Calu3 (cell line): ENCODE measurements around the gene TMA7B. TPM values are rescaled to one million over a fixed set of nuclear protein-coding genes. Genes with fewer than 3 reads are reported as not detected.

Experiments
- BruUV-seq: library from RNA; stranded (reverse); fragments of 400-500 nt; replicated peaks from 2 replicates; lab custom pipeline; 2021; lab: Mats Ljungman, UMichigan
- CTCF ChIA-PET: fragments of 300-600 bp; sonication (Branson Sonifier 250); formaldehyde crosslinking; loops from one replicate; lab custom pipeline; 2022; ENCODE audit warnings: antibody characterized with exemption; lab: Charles Lee
- DNase-seq: peaks from one replicate; pipeline ENCODE4 v3.0.0; 2022
- H3K27ac Mint-ChIP-seq: one replicate; pipeline ENCODE4 v1.8.0; 2022; ENCODE audit warnings: mixed read lengths; ENCODE audit not compliant: unreplicated experiment
- H3K27me3 Mint-ChIP-seq: one replicate; pipeline ENCODE4 v1.8.0; 2022; ENCODE audit warnings: mixed read lengths; ENCODE audit not compliant: unreplicated experiment
- H3K36me3 Mint-ChIP-seq: one replicate; pipeline ENCODE4 v1.8.0; 2022; ENCODE audit warnings: mild to moderate bottlenecking, moderate library complexity, mixed read lengths; ENCODE audit not compliant: insufficient read depth, unreplicated experiment
- H3K4me1 Mint-ChIP-seq: one replicate; pipeline ENCODE4 v1.8.0; 2022; ENCODE audit warnings: mild to moderate bottlenecking, low read depth, mixed read lengths; ENCODE audit not compliant: unreplicated experiment
- H3K4me3 Mint-ChIP-seq: one replicate; pipeline ENCODE4 v1.8.0; 2022; ENCODE audit warnings: mild to moderate bottlenecking, low read depth, moderate library complexity, mixed read lengths; ENCODE audit not compliant: unreplicated experiment
- H3K9me3 Mint-ChIP-seq: one replicate; pipeline ENCODE4 v1.8.0; 2022; ENCODE audit warnings: low read depth, mixed read lengths; ENCODE audit not compliant: unreplicated experiment
- intact Hi-C: fragments of 100-400 bp; cut with micrococcal nuclease; formaldehyde crosslinking; loops from one replicate; pipeline ENCODE4 v1.10.0; 2022; ENCODE audit not compliant: unreplicated experiment
- total RNA-seq: library from RNA; stranded (reverse); gene quantifications from 2 replicates; pipeline ENCODE4 v1.2.3, GENCODE V29; 2022
- TF ChIP-seq, protein P1 (sequence below): fragments of 200-600 bp; IDR thresholded peaks from one replicate; pipeline ENCODE4 v1.8.0; 2022; ENCODE audit warnings: antibody characterized with exemption; ENCODE audit not compliant: unreplicated experiment

TMA7B gene
- total RNA-seq, 1 experiment from 2014 or later = not detected

DNA sequence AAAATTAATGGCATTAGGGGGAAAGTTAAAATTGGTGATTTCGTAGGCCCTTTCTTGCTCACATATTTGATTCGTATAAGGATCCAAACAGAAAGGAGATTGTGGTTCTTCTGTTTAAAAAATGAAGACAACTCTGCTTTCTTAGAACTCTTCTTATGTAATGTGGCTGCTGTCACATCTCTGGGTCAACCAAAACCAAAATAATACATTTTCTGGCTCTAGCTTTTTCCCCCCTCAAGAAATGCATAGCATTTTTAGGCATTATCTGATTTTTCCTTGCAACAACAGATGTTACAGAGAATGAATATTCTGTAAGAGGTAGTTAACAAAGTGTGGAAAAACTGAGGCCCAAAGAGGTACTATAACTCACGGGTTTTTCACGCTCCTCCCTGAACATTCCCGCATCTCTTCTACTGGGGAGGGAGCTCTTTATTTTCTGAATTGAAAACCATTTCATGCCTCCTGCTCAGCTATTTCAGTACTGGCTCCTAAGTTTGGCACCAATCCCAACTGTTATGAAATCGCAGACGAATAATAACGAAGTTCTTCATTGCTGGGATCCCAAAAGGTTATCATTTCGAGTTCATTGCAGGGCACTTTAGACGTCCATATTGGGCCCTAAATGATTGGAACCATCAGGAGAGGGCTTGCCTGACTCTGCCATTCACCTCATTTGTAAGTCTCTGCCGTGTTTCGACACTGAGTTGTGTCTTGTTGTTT is 42.3 kb upstream of the TMA7B start:
- BruUV-seq = no TSS peak
- Mint-ChIP-seq H3K4me3 (no peak overlapping the region), H3K4me1 (no peaks in the 10 kb centered on the region), H3K27me3 (peaks cover 92% of the 10 kb centered on the region), H3K27ac (no peak overlapping the region), H3K9me3 (no peaks in the 10 kb centered on the region), H3K36me3 (no peaks in the 10 kb centered on the region)
- TF ChIP-seq, protein P1, sequence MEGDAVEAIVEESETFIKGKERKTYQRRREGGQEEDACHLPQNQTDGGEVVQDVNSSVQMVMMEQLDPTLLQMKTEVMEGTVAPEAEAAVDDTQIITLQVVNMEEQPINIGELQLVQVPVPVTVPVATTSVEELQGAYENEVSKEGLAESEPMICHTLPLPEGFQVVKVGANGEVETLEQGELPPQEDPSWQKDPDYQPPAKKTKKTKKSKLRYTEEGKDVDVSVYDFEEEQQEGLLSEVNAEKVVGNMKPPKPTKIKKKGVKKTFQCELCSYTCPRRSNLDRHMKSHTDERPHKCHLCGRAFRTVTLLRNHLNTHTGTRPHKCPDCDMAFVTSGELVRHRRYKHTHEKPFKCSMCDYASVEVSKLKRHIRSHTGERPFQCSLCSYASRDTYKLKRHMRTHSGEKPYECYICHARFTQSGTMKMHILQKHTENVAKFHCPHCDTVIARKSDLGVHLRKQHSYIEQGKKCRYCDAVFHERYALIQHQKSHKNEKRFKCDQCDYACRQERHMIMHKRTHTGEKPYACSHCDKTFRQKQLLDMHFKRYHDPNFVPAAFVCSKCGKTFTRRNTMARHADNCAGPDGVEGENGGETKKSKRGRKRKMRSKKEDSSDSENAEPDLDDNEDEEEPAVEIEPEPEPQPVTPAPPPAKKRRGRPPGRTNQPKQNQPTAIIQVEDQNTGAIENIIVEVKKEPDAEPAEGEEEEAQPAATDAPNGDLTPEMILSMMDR = no peak
- intact Hi-C loops = no loop called here
- CTCF ChIA-PET = interaction anchor here (0.6 kb wide), 1 partner anchor 156 kb away, joined by 3 read pairs; no protein-coding TSS in a partner anchor
- no peak for DNase-seq

DNA sequence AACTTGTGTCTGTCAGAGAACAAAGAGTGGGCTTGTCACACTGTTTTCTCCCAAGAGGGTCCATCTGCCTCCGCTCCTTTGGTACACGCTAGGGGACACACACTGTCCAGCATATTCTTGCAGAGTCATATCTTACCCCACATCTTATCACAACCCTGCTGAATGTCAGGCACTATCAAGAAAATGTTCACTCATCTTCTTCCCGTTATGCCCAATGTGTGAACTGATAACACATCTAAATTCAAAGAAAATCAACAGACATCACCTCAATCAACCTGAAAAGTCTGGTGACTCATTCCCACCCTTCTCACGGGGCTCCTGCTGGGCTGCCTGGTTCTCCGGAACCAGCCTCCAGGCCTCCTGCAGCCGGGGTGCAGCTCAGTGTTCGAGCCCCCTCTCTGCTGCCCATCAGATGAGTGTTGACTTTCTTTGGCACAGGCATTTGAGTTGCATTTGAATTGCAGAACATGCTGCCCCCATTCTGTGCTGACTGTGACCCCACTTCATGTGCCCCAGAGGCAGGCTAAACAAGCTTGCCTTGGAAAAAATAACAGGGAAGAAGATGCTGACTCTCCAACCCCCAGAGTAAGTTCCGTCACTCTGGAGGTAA is 40.0 kb upstream of the TMA7B start:
- TF ChIP-seq, protein P1 = no peak
- no TSS peak for BruUV-seq
- Mint-ChIP-seq H3K27me3 (peaks cover 91% of the 10 kb centered on the region), H3K9me3 (no peaks in the 10 kb centered on the region), H3K27ac (no peak overlapping the region), H3K36me3 (no peaks in the 10 kb centered on the region), H3K4me3 (no peak overlapping the region), H3K4me1 (no peaks in the 10 kb centered on the region)
- intact Hi-C loops = no loop called here
- CTCF ChIA-PET = no interaction called here
- DNase-seq = no peak

DNA sequence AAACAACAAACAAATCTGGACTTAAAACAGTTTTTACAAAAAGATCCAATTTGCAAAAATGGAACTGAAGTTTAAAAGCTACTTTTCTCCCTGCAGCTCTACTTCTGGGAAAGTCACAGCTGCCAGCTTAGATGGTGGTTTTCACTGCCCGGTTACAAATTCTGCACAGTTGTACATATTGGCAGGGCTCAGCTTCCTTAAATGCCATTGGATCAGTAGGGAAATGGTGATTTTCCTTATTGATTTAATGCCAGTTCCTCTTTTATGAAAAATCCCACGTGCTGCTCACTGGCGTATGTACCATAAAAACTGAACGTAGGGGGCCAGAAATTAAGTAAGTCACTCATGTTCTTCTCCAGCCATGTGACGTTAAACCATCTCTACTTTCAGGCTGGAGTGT is 36.5 kb upstream of the TMA7B start:
- Mint-ChIP-seq H3K36me3 (no peaks in the 10 kb centered on the region), H3K4me1 (no peaks in the 10 kb centered on the region), H3K27me3 (peaks cover 73% of the 10 kb centered on the region), H3K27ac (no peak overlapping the region), H3K4me3 (no peak overlapping the region), H3K9me3 (no peaks in the 10 kb centered on the region)
- CTCF ChIA-PET = interaction anchor here (1.0 to 2.0 kb wide), 2 partner anchors 10 to 15 kb away, joined by 3 to 6 read pairs; no protein-coding TSS in a partner anchor
- no peak for DNase-seq
- TF ChIP-seq, protein P1 = no peak
- intact Hi-C loops = no loop called here
- BruUV-seq = no TSS peak

DNA sequence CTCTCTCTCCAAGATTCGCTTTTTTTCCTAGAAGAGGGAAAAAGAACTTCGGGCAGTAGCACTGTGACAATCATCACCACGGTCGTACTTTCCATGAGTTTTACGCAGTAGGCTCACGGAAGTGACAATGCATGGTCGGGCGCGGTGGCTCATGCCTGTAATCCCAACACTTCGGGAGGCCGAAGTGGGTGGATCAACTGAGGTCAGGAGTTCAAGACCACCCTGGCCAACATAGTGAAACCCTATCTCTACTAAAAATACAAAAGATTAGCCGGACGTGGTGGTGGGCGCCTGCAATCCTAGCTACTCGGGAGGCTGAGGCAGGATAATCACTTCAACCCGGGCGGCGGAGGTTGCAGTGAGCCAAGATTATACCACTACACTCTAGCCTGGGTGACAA is 35.9 kb upstream of the TMA7B start:
- peaks cover 73% of the 10 kb centered on the region for H3K27me3 Mint-ChIP-seq
- BruUV-seq = no TSS peak
- no peaks in the 10 kb centered on the region for H3K4me1 Mint-ChIP-seq
- no peak overlapping the region for H3K4me3 Mint-ChIP-seq
- H3K36me3 Mint-ChIP-seq = no peaks in the 10 kb centered on the region
- H3K27ac Mint-ChIP-seq = no peak overlapping the region
- DNase-seq = no peak
- TF ChIP-seq, protein P1 = no peak
- CTCF ChIA-PET = interaction anchor here (1.0 kb wide), 1 partner anchor 14 kb away, joined by 3 read pairs; no protein-coding TSS in a partner anchor
- no peaks in the 10 kb centered on the region for H3K9me3 Mint-ChIP-seq
- intact Hi-C loops = no loop called here
